ENCODE measurements around the gene SMOC1.
"Not testable (repeated sequence)": the region's sequence is repeated elsewhere in the genome, so short reads cannot be mapped to it uniquely, and the experiment has no call there.

Gene SMOC1

GRCh38 chr14:69903046-69903445 lies 23.8 kb downstream of the SMOC1 start:
- DNase-seq, result not testable (repeated sequence)

- DNase-seq, result no peak
Observed at GRCh38 chr14:69904246-69904645, 25.0 kb downstream of the SMOC1 start.

- DNase-seq, result no peak
Observed at GRCh38 chr14:69906201-69906600, 27.0 kb downstream of the SMOC1 start.

GRCh38 chr14:69909826-69910550 lies 30.8 kb downstream of the SMOC1 start:
- no peak for DNase-seq

- DNase-seq, result no peak
Observed at GRCh38 chr14:69910871-69911270, 31.7 kb downstream of the SMOC1 start.

GRCh38 chr14:69913686-69914085 lies 34.5 kb downstream of the SMOC1 start:
- DNase-seq, result no peak

GRCh38 chr14:69916396-69916795 lies 37.2 kb downstream of the SMOC1 start:
- no peak for DNase-seq

- DNase-seq, result no peak
Observed at GRCh38 chr14:69917287-69917686, 38.1 kb downstream of the SMOC1 start.

- no peak for DNase-seq
Observed at GRCh38 chr14:69919815-69920214, 40.6 kb downstream of the SMOC1 start.

- DNase-seq, result no peak
Observed at GRCh38 chr14:69921052-69921451, 41.8 kb downstream of the SMOC1 start.

GRCh38 chr14:69922198-69922597 lies 43.0 kb downstream of the SMOC1 start:
- DNase-seq, result no peak

- DNase-seq, result no peak
Observed at GRCh38 chr14:69924201-69924600, 45.0 kb downstream of the SMOC1 start.

- DNase-seq, result no peak
Observed at GRCh38 chr14:69928111-69928523, 48.9 kb downstream of the SMOC1 start.

GRCh38 chr14:69930780-69931379 lies 51.7 kb downstream of the SMOC1 start:
- no peak for DNase-seq

- DNase-seq, result no peak
Observed at GRCh38 chr14:69931960-69932359, 52.7 kb downstream of the SMOC1 start.

- DNase-seq, result no peak
Observed at GRCh38 chr14:69932391-69932790, 53.2 kb downstream of the SMOC1 start.

GRCh38 chr14:69933623-69934275 lies 54.5 kb downstream of the SMOC1 start:
- DNase-seq, result no peak

GRCh38 chr14:69937367-69938081 lies 58.3 kb downstream of the SMOC1 start:
- no peak for DNase-seq

- DNase-seq, result no peak
Observed at GRCh38 chr14:69938751-69939150, 59.5 kb downstream of the SMOC1 start.

- DNase-seq, result no peak
Observed at GRCh38 chr14:69941768-69942742, 62.8 kb downstream of the SMOC1 start.

- DNase-seq, result no peak
Observed at GRCh38 chr14:69943084-69943780, 64.0 kb downstream of the SMOC1 start.

- DNase-seq, result no peak
Observed at GRCh38 chr14:69945347-69945746, 66.1 kb downstream of the SMOC1 start.

All from NCI-H510A (cell line).